SK-N-MC (cell line): ENCODE results near the gene ECHS1.

ENCODE experiments used
- EZH2 ChIP-seq: fragments of 200-600 bp; sonication (generic); IDR thresholded peaks from one replicate; pipeline ENCODE4 v1.6.1; 2017; ENCODE audit warnings: antibody characterized with exemption
- POLR2AphosphoS5 ChIP-seq: IDR thresholded peaks from 2 replicates; pipeline ENCODE4 v1.6.1; 2012; ENCODE audit warnings: mild to moderate bottlenecking, low read depth, low read length, borderline replicate concordance

DNA sequence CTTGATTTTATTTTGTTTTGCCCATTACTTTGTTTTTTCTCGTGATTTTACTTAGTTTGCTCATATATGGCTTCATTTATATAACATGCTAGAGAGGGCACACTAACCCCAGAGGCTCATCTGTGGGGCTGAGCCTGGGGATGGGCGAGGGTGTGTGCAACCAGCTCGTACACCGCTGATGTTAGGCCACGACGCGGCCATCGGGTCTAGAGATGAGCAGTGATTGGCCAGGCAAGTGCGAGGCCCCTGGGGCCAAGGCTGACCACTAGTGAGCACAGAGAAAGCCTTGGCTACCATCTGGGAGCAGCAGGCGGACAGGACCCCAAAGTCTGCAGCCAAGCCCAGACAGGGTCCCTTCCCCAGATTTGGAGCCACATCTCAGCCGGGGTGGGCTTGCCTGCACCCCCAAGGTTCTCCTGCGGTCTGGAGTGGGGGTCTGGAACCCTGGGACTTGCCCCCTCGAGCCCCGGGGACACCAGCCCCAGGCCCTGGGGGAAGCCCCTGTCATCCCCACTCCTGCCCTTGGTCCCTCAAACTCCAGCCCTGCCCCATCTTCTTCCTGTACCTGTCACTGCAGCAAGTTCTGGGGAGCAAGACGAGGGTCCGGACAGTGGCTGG, 19.1 kb downstream of the ECHS1 start:
- no peak for TF ChIP-seq POLR2AphosphoS5
- TF ChIP-seq EZH2: no peak
